BLaER1 treated with 17β-estradiol and CSF1 and Interleukin-3, amounts not matched to agents 10 nM and 100 nM (cell line): Measurements from ENCODE around the gene SUN5.
A peak's percentile ranks its signal among the peaks of the same experiment; 100 is the strongest.

ENCODE experiments used
- H3K27ac ChIP-seq, 11 experiments: shearing (Covaris generic); formaldehyde crosslinking; 2 replicates each; pipeline ENCODE4 v1.8.1; 2022
- H3K27me3 ChIP-seq, 11 experiments: shearing (Covaris generic); formaldehyde crosslinking; 2 replicates each; pipeline ENCODE4 v1.8.1; 2022
- H3K36me3 ChIP-seq, 11 experiments: shearing (Covaris generic); formaldehyde crosslinking; 2 replicates each; pipeline ENCODE4 v1.8.1; 2022
- H3K4me1 ChIP-seq, 10 experiments: shearing (Covaris generic); formaldehyde crosslinking; 2 replicates each; pipeline ENCODE4 v1.8.1; 2022
- H3K4me2 ChIP-seq, 11 experiments: shearing (Covaris generic); formaldehyde crosslinking; 2 replicates each; pipeline ENCODE4 v1.8.1; 2022
- H3K4me3 ChIP-seq, 10 experiments: shearing (Covaris generic); formaldehyde crosslinking; 2 replicates each; pipeline ENCODE4 v1.8.1; 2022
- H3K9ac ChIP-seq, 11 experiments: shearing (Covaris generic); formaldehyde crosslinking; 2 replicates each; pipeline ENCODE4 v1.8.1; 2022
- H3K9me3 ChIP-seq, 11 experiments: shearing (Covaris generic); formaldehyde crosslinking; replicated peaks in 1 of 11; 2 replicates each; pipeline ENCODE4 v1.8.1; 2022
- H4K20me1 ChIP-seq, 11 experiments: shearing (Covaris generic); formaldehyde crosslinking; 2 replicates each; pipeline ENCODE4 v1.8.1; 2022
- Cebpa-rat ChIP-seq, 11 experiments: shearing (Covaris generic); IDR thresholded peaks; 2 replicates each; pipeline ENCODE4 v1.8.1; 2022

Gene SUN5

GRCh38 chr20:33022694-33023438 is 18.6 kb upstream of the SUN5 start:
- Histone ChIP-seq H4K20me1 (no peaks in the 10 kb centered on the region), H3K4me1 (peaks cover 0 to 6% (median 0%) of the 10 kb centered on the region in 10 experiments; a peak in 1 of 20 replicates), H3K36me3 (no peaks in the 10 kb centered on the region), H3K4me3 (no peak overlapping the region), H3K4me2 (peak overlapping the region in 1 of 11 experiments; percentile 9; a peak in 1 of 22 replicates), H3K9ac (no peak overlapping the region), H3K27ac (no peak overlapping the region), H3K9me3 (no peaks in the 10 kb centered on the region), H3K27me3 (no peaks in the 10 kb centered on the region)
- TF ChIP-seq Cebpa-rat (IDR thresholded peaks at IDR 0.05): no peak

- H3K27ac ChIP-seq: no peak overlapping the region
- no peak for TF ChIP-seq Cebpa-rat (IDR thresholded peaks at IDR 0.05)
- no peaks in the 10 kb centered on the region for H4K20me1 ChIP-seq
- peaks cover 0 to 6% (median 0%) of the 10 kb centered on the region in 10 experiments; a peak in 1 of 20 replicates for H3K4me1 ChIP-seq
- peak overlapping the region in 1 of 11 experiments; percentile 9; a peak in 1 of 22 replicates for H3K4me2 ChIP-seq
- no peaks in the 10 kb centered on the region for H3K36me3 ChIP-seq
- no peaks in the 10 kb centered on the region for H3K9me3 ChIP-seq
- no peak overlapping the region for H3K9ac ChIP-seq
- no peak overlapping the region for H3K4me3 ChIP-seq
- H3K27me3 ChIP-seq: no peaks in the 10 kb centered on the region
These were observed 18.1 kb upstream of the SUN5 start for GRCh38 chr20:33022289-33022688.

- Histone ChIP-seq H3K9me3 (no peaks in the 10 kb centered on the region), H3K27ac (no peak overlapping the region), H4K20me1 (no peaks in the 10 kb centered on the region), H3K4me3 (no peak overlapping the region), H3K4me1 (peaks cover 0 to 6% (median 0%) of the 10 kb centered on the region in 10 experiments; a peak in 1 of 20 replicates), H3K9ac (no peak overlapping the region), H3K36me3 (no peaks in the 10 kb centered on the region), H3K4me2 (no peak overlapping the region), H3K27me3 (no peaks in the 10 kb centered on the region)
- no peak for TF ChIP-seq Cebpa-rat (IDR thresholded peaks at IDR 0.05)
These were observed 17.6 kb upstream of the SUN5 start for GRCh38 chr20:33021879-33022278.

GRCh38 chr20:33020278-33021161 is 16.3 kb upstream of the SUN5 start:
- Histone ChIP-seq H3K9me3 (no peaks in the 10 kb centered on the region), H3K9ac (no peak overlapping the region)
- no peak for TF ChIP-seq Cebpa-rat (IDR thresholded peaks at IDR 0.05)

GRCh38 chr20:33019465-33020277 is 15.4 kb upstream of the SUN5 start:
- H3K9me3 ChIP-seq: no peaks in the 10 kb centered on the region
- no peaks in the 10 kb centered on the region for H3K36me3 ChIP-seq
- H3K27me3 ChIP-seq: no peaks in the 10 kb centered on the region
- no peak for TF ChIP-seq Cebpa-rat (IDR thresholded peaks at IDR 0.05)
- no peak overlapping the region for H3K9ac ChIP-seq
- H3K4me2 ChIP-seq: no peak overlapping the region
- no peak overlapping the region for H3K4me3 ChIP-seq
- H4K20me1 ChIP-seq: no peaks in the 10 kb centered on the region
- H3K27ac ChIP-seq: no peak overlapping the region
- peaks cover 0 to 6% (median 3%) of the 10 kb centered on the region in 10 experiments; a peak in 10 of 20 replicates for H3K4me1 ChIP-seq

More at GRCh38 chr20:33020278-33021161, 16.3 kb upstream of the SUN5 start:
- Histone ChIP-seq H3K4me1 (peaks cover 0 to 6% (median 0%) of the 10 kb centered on the region in 10 experiments; a peak in 1 of 20 replicates), H3K27me3 (no peaks in the 10 kb centered on the region), H3K36me3 (no peaks in the 10 kb centered on the region), H3K27ac (no peak overlapping the region), H3K4me3 (no peak overlapping the region), H4K20me1 (no peaks in the 10 kb centered on the region), H3K4me2 (no peak overlapping the region)

GRCh38 chr20:33018169-33018931 is 14.1 kb upstream of the SUN5 start:
- H3K27ac ChIP-seq: no peak overlapping the region

GRCh38 chr20:33017542-33017941 is 13.3 kb upstream of the SUN5 start:
- Histone ChIP-seq H3K4me3 (no peak overlapping the region), H3K9ac (no peak overlapping the region), H3K27ac (no peak overlapping the region), H3K4me1 (peaks cover 0 to 16% (median 9%) of the 10 kb centered on the region in 10 experiments; a peak in 12 of 20 replicates), H4K20me1 (no peaks in the 10 kb centered on the region), H3K9me3 (no peaks in the 10 kb centered on the region), H3K36me3 (no peaks in the 10 kb centered on the region), H3K4me2 (no peak overlapping the region), H3K27me3 (no peaks in the 10 kb centered on the region)
- no peak for TF ChIP-seq Cebpa-rat (IDR thresholded peaks at IDR 0.05)

More at GRCh38 chr20:33018169-33018931, 14.1 kb upstream of the SUN5 start:
- Histone ChIP-seq H3K4me2 (no peak overlapping the region), H3K4me1 (peaks cover 0 to 16% (median 9%) of the 10 kb centered on the region in 10 experiments; a peak in 12 of 20 replicates), H3K27me3 (no peaks in the 10 kb centered on the region), H3K9me3 (no peaks in the 10 kb centered on the region), H3K4me3 (no peak overlapping the region), H3K36me3 (no peaks in the 10 kb centered on the region), H4K20me1 (no peaks in the 10 kb centered on the region), H3K9ac (no peak overlapping the region)
- no peak for TF ChIP-seq Cebpa-rat (IDR thresholded peaks at IDR 0.05)

- Histone ChIP-seq H3K27me3 (no peaks in the 10 kb centered on the region), H3K4me3 (no peak overlapping the region), H4K20me1 (no peaks in the 10 kb centered on the region), H3K9ac (no peak overlapping the region), H3K4me1 (peaks cover 0 to 16% (median 9%) of the 10 kb centered on the region in 10 experiments; a peak in 11 of 20 replicates), H3K9me3 (no peaks in the 10 kb centered on the region), H3K36me3 (no peaks in the 10 kb centered on the region), H3K4me2 (no peak overlapping the region), H3K27ac (no peak overlapping the region)
- TF ChIP-seq Cebpa-rat (IDR thresholded peaks at IDR 0.05): no peak
These were observed 12.4 kb upstream of the SUN5 start for GRCh38 chr20:33016581-33017109.
